Measurements from ENCODE around the gene ADAMTSL5.
A peak's percentile ranks its signal among the peaks of the same experiment; 100 is the strongest.

ADAMTSL5 gene

GRCh38 chr19:1468821-1469254 lies 44.0 kb downstream of the ADAMTSL5 start:
- peak; percentile 28 for TF ChIP-seq CTCF (IDR thresholded peaks at IDR 0.05; ENCODE audit: poor library complexity, severe bottlenecking)
- Histone ChIP-seq H3K27me3 (ENCODE audit: insufficient read depth, poor library complexity, severe bottlenecking) (peaks cover 64% of the 10 kb centered on the region), H3K9me3 (ENCODE audit: severe bottlenecking) (no peaks in the 10 kb centered on the region), H3K27ac (ENCODE audit: poor library complexity, severe bottlenecking) (no peak overlapping the region), H3K4me1 (ENCODE audit: insufficient read depth, poor library complexity, severe bottlenecking) (peaks cover 5% of the 10 kb centered on the region), H3K4me3 (ENCODE audit: severe bottlenecking) (peak overlapping the region; percentile 29), H3K36me3 (ENCODE audit: low read depth) (no peaks in the 10 kb centered on the region)
- ATAC-seq (ENCODE audit: low read depth) = no peak
- DNase-seq (ENCODE audit: low spot score) = no peak

GRCh38 chr19:1468274-1468820 lies 44.5 kb downstream of the ADAMTSL5 start:
- peaks cover 5% of the 10 kb centered on the region for H3K4me1 ChIP-seq (ENCODE audit: insufficient read depth, poor library complexity, severe bottlenecking)
- ATAC-seq (ENCODE audit: low read depth) = no peak
- TF ChIP-seq CTCF (IDR thresholded peaks at IDR 0.05; ENCODE audit: poor library complexity, severe bottlenecking) = no peak
- peak overlapping the region; percentile 29 for H3K4me3 ChIP-seq (ENCODE audit: severe bottlenecking)
- H3K9me3 ChIP-seq (ENCODE audit: severe bottlenecking) = no peaks in the 10 kb centered on the region
- H3K27me3 ChIP-seq (ENCODE audit: insufficient read depth, poor library complexity, severe bottlenecking) = peaks cover 64% of the 10 kb centered on the region
- H3K27ac ChIP-seq (ENCODE audit: poor library complexity, severe bottlenecking) = no peak overlapping the region
- no peak for DNase-seq (ENCODE audit: low spot score)
- no peaks in the 10 kb centered on the region for H3K36me3 ChIP-seq (ENCODE audit: low read depth)

DNA sequence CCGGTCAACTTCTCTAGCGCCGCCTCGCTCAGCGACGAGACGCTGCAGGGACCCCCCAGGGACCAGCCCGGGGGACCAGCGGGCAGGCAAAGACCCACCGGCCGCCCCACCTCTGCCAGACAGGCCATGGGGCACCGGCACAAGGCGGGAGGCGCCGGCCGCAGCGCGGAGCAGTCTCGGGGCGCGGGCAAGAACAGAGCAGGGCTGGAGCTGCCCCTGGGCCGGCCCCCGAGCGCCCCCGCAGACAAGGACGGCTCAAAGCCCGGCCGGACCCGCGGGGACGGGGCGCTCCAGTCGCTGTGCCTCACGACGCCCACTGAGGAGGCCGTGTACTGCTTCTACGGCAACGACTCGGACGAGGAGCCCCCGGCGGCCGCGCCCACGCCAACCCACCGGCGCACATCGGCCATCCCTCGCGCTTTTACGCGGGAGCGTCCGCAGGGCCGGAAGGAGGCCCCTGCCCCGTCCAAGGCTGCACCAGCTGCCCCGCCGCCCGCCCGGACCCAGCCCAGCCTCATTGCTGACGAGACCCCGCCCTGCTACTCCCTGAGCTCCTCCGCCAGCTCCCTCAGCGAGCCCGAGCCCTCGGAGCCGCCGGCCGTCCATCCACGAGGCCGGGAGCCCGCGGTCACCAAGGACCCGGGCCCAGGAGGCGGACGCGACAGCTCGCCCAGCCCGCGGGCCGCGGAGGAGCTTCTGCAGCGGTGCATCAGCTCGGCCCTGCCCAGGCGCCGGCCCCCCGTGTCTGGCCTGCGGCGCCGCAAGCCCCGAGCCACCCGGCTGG lies 45.1 kb downstream of the ADAMTSL5 start:
- H3K27ac ChIP-seq (ENCODE audit: poor library complexity, severe bottlenecking) = no peak overlapping the region
- peaks cover 64% of the 10 kb centered on the region for H3K27me3 ChIP-seq (ENCODE audit: insufficient read depth, poor library complexity, severe bottlenecking)
- H3K36me3 ChIP-seq (ENCODE audit: low read depth) = no peaks in the 10 kb centered on the region
- ATAC-seq (ENCODE audit: low read depth) = no peak; the same call in 2 of the 3 replicates
- peaks cover 5% of the 10 kb centered on the region for H3K4me1 ChIP-seq (ENCODE audit: insufficient read depth, poor library complexity, severe bottlenecking)
- no peak for DNase-seq (ENCODE audit: low spot score)
- no peak for TF ChIP-seq CTCF (IDR thresholded peaks at IDR 0.05; ENCODE audit: poor library complexity, severe bottlenecking)
- no peaks in the 10 kb centered on the region for H3K9me3 ChIP-seq (ENCODE audit: severe bottlenecking)
- H3K4me3 ChIP-seq (ENCODE audit: severe bottlenecking) = no peak overlapping the region

DNA sequence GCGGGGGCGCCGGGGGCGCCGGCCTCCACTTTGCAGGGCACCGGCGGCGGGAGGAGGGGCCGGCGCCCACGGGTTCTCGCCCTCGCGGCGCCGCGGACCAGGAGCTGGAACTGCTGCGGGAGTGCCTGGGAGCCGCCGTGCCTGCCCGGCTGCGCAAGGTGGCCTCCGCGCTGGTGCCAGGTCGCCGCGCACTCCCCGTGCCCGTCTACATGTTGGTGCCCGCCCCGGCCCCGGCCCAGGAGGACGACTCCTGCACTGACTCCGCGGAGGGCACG lies 45.7 kb downstream of the ADAMTSL5 start:
- Histone ChIP-seq H3K4me1 (ENCODE audit: insufficient read depth, poor library complexity, severe bottlenecking) (peaks cover 5% of the 10 kb centered on the region), H3K27ac (ENCODE audit: poor library complexity, severe bottlenecking) (no peak overlapping the region), H3K27me3 (ENCODE audit: insufficient read depth, poor library complexity, severe bottlenecking) (peaks cover 63% of the 10 kb centered on the region), H3K36me3 (ENCODE audit: low read depth) (no peaks in the 10 kb centered on the region), H3K9me3 (ENCODE audit: severe bottlenecking) (no peaks in the 10 kb centered on the region), H3K4me3 (ENCODE audit: severe bottlenecking) (no peak overlapping the region)
- ATAC-seq (ENCODE audit: low read depth) (no peak), DNase-seq (ENCODE audit: low spot score) (no peak)
- no peak for TF ChIP-seq CTCF (IDR thresholded peaks at IDR 0.05; ENCODE audit: poor library complexity, severe bottlenecking)

Data from RWPE2 (cell line).